ENCODE results near the gene VPS8. TPM values are rescaled to one million over a fixed set of nuclear protein-coding genes. Genes with fewer than 3 reads are reported as not detected.

The VPS8 gene
- total and polyA plus RNA-seq, 2 of the 13 experiments (the other 11 are each of a cell fraction or from before 2014, with no cell fraction given), result 14.2 to 35.1 TPM

DNA sequence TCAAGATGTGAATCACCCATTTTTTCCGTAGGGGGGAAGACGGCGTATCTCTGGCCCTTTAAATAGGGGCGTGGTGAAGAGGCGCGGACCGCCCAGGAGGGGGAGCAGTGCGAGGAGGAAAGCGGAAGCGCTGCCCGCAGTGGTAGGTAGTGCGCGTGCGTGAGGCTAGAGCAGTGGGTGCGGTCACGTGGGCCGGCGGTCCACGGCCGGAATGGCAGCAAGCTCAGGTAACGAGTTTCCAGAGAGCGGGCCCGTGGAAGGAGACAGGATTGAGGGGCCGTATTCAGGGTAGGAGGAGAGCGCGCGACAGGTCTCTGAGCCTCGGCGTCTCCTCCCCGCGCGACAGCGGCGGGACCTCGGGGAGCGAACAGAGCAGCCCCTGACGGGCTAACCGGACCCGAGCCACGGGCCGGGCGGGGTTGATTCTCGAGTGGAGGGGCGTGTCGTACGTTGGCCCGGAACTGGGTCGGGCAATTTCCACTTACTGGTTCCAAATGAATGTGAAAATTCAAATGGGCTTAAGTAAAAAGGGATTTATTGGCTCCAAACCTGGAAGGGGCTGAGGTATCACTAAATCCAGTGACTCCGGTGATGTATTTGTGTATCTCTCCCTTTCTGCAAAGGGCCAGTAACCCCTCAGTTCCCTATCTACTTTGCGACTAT is at the start of gene VPS8 (continued):
- TF ChIP-seq SMC3 (IDR thresholded peaks at IDR 0.05; ENCODE audit: low read length) (no peak), ZEB1 (IDR thresholded peaks at IDR 0.05; ENCODE audit: insufficient replicate concordance, low read depth) (no peak), AKAP8 (CRISPR knock-in tag; IDR thresholded peaks at IDR 0.05) (no peak), ZNF3 (CRISPR knock-in tag; IDR thresholded peaks at IDR 0.05) (no peak), POLR2AphosphoS2 (IDR thresholded peaks at IDR 0.05; ENCODE audit: low read depth, low read length) (no peak), TAF15 (IDR thresholded peaks at IDR 0.05; ENCODE audit: low read depth, low read length, poor library complexity, severe bottlenecking) (no peak), TCF12 (IDR thresholded peaks at IDR 0.05) (no peak), TCF12 (CRISPR knock-in tag; IDR thresholded peaks at IDR 0.05) (no peak), ZNF615 (CRISPR knock-in tag; IDR thresholded peaks at IDR 0.05; ENCODE audit: borderline replicate concordance) (no peak), PCBP2 (optimal IDR thresholded peaks at IDR 0.05; ENCODE audit: low read depth, low read length, poor library complexity, severe bottlenecking) (no peak), AGO2 (optimal IDR thresholded peaks at IDR 0.05; ENCODE audit: low read depth, low read length) (no peak), KLF6 (CRISPR knock-in tag; IDR thresholded peaks at IDR 0.05) (peak; percentile 68; the same call in 1 of the 2 replicates), NFATC3 (CRISPR knock-in tag; IDR thresholded peaks at IDR 0.05) (no peak), PHF8 (CRISPR knock-in tag; IDR thresholded peaks at IDR 0.05) (peak; percentile 87)
- TF ChIP-seq, protein P1, sequence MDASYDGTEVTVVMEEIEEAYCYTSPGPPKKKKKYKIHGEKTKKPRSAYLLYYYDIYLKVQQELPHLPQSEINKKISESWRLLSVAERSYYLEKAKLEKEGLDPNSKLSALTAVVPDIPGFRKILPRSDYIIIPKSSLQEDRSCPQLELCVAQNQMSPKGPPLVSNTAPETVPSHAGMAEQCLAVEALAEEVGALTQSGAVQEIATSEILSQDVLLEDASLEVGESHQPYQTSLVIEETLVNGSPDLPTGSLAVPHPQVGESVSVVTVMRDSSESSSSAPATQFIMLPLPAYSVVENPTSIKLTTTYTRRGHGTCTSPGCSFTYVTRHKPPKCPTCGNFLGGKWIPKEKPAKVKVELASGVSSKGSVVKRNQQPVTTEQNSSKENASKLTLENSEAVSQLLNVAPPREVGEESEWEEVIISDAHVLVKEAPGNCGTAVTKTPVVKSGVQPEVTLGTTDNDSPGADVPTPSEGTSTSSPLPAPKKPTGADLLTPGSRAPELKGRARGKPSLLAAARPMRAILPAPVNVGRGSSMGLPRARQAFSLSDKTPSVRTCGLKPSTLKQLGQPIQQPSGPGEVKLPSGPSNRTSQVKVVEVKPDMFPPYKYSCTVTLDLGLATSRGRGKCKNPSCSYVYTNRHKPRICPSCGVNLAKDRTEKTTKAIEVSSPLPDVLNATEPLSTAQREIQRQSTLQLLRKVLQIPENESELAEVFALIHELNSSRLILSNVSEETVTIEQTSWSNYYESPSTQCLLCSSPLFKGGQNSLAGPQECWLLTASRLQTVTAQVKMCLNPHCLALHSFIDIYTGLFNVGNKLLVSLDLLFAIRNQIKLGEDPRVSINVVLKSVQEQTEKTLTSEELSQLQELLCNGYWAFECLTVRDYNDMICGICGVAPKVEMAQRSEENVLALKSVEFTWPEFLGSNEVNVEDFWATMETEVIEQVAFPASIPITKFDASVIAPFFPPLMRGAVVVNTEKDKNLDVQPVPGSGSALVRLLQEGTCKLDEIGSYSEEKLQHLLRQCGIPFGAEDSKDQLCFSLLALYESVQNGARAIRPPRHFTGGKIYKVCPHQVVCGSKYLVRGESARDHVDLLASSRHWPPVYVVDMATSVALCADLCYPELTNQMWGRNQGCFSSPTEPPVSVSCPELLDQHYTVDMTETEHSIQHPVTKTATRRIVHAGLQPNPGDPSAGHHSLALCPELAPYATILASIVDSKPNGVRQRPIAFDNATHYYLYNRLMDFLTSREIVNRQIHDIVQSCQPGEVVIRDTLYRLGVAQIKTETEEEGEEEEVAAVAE (CRISPR knock-in tag; IDR thresholded peaks at IDR 0.05; ENCODE audit: borderline replicate concordance), result no peak
- TF ChIP-seq, protein P2, sequence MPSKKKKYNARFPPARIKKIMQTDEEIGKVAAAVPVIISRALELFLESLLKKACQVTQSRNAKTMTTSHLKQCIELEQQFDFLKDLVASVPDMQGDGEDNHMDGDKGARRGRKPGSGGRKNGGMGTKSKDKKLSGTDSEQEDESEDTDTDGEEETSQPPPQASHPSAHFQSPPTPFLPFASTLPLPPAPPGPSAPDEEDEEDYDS (CRISPR knock-in tag; IDR thresholded peaks at IDR 0.05), result peak; percentile 75
- TF ChIP-seq, protein P3, sequence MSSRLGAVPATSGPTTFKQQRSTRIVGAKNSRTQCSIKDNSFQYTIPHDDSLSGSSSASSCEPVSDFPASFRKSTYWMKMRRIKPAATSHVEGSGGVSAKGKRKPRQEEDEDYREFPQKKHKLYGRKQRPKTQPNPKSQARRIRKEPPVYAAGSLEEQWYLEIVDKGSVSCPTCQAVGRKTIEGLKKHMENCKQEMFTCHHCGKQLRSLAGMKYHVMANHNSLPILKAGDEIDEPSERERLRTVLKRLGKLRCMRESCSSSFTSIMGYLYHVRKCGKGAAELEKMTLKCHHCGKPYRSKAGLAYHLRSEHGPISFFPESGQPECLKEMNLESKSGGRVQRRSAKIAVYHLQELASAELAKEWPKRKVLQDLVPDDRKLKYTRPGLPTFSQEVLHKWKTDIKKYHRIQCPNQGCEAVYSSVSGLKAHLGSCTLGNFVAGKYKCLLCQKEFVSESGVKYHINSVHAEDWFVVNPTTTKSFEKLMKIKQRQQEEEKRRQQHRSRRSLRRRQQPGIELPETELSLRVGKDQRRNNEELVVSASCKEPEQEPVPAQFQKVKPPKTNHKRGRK (CRISPR knock-in tag; IDR thresholded peaks at IDR 0.05), result no peak
- TF ChIP-seq, protein P4, sequence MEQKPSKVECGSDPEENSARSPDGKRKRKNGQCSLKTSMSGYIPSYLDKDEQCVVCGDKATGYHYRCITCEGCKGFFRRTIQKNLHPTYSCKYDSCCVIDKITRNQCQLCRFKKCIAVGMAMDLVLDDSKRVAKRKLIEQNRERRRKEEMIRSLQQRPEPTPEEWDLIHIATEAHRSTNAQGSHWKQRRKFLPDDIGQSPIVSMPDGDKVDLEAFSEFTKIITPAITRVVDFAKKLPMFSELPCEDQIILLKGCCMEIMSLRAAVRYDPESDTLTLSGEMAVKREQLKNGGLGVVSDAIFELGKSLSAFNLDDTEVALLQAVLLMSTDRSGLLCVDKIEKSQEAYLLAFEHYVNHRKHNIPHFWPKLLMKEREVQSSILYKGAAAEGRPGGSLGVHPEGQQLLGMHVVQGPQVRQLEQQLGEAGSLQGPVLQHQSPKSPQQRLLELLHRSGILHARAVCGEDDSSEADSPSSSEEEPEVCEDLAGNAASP (CRISPR knock-in tag; IDR thresholded peaks at IDR 0.05; ENCODE audit: borderline replicate concordance), result no peak
- TF ChIP-seq, protein P5, sequence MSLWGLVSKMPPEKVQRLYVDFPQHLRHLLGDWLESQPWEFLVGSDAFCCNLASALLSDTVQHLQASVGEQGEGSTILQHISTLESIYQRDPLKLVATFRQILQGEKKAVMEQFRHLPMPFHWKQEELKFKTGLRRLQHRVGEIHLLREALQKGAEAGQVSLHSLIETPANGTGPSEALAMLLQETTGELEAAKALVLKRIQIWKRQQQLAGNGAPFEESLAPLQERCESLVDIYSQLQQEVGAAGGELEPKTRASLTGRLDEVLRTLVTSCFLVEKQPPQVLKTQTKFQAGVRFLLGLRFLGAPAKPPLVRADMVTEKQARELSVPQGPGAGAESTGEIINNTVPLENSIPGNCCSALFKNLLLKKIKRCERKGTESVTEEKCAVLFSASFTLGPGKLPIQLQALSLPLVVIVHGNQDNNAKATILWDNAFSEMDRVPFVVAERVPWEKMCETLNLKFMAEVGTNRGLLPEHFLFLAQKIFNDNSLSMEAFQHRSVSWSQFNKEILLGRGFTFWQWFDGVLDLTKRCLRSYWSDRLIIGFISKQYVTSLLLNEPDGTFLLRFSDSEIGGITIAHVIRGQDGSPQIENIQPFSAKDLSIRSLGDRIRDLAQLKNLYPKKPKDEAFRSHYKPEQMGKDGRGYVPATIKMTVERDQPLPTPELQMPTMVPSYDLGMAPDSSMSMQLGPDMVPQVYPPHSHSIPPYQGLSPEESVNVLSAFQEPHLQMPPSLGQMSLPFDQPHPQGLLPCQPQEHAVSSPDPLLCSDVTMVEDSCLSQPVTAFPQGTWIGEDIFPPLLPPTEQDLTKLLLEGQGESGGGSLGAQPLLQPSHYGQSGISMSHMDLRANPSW (CRISPR knock-in tag; IDR thresholded peaks at IDR 0.05; ENCODE audit: borderline replicate concordance), result no peak

All from HepG2 (cell line).